ENCODE measurements around the gene TSC2.

GRCh38 chr16:2071454-2072202, 23.8 kb downstream of the TSC2 start:
- TF ChIP-seq CTCF (conservative IDR thresholded peaks at IDR 0.05) (no peak), ZFX (IDR thresholded peaks at IDR 0.05) (no peak)
